Measurements from ENCODE around the gene FIBCD1.

DNA sequence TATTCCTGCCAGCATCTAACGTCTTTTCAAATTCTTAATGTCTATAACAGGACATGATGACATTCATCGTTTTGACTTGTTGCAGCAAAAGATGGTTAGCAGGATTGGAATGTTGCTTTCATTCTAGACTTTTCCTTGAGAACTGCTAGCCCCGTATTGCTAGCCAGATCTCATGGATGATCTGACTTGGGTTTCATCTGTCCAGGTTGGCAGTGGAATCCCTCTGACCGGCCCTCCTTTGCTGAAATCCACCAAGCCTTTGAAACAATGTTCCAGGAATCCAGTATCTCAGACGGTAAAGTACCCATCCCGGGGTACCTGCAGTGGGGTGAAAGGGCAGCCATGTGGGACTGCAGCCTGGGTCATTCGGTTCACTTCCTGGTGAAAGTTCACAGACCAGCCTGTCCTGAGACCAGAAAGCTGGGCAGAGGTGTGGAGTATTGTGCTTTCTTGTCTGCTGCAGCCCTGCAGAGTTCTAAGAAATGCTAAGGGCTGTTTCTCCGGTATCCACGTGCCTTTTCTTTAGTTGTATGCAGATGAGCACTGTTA, 59.1 kb downstream of the FIBCD1 start:
- no peak for TF ChIP-seq POLR2A (IDR thresholded peaks at IDR 0.05)
- TF ChIP-seq, protein P1, sequence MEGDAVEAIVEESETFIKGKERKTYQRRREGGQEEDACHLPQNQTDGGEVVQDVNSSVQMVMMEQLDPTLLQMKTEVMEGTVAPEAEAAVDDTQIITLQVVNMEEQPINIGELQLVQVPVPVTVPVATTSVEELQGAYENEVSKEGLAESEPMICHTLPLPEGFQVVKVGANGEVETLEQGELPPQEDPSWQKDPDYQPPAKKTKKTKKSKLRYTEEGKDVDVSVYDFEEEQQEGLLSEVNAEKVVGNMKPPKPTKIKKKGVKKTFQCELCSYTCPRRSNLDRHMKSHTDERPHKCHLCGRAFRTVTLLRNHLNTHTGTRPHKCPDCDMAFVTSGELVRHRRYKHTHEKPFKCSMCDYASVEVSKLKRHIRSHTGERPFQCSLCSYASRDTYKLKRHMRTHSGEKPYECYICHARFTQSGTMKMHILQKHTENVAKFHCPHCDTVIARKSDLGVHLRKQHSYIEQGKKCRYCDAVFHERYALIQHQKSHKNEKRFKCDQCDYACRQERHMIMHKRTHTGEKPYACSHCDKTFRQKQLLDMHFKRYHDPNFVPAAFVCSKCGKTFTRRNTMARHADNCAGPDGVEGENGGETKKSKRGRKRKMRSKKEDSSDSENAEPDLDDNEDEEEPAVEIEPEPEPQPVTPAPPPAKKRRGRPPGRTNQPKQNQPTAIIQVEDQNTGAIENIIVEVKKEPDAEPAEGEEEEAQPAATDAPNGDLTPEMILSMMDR (IDR thresholded peaks at IDR 0.05), result no peak
